WTC11 (cell line): ENCODE data around the gene HSD17B8. TPM values are rescaled to one million over a fixed set of nuclear protein-coding genes. Genes with fewer than 3 reads are reported as not detected.

Experiments
- ATAC-seq: fragments of 200-7000 bp; cut with Tn5 transposase; 2 replicates; pipeline ENCODE4 v1.10.0; 2021; ENCODE audit warnings: mild to moderate bottlenecking, moderate library complexity
- CTCF ChIA-PET: fragments of 300-600 bp; sonication (Branson Sonifier 250); formaldehyde crosslinking; loops from one replicate; lab custom pipeline; 2021; ENCODE audit warnings: antibody characterized with exemption; lab: Charles Lee
- POLR2A ChIA-PET: fragments of 350-600 bp; sonication (Branson Sonifier 250); formaldehyde crosslinking; loops from one replicate; lab custom pipeline; 2021; ENCODE audit warnings: antibody characterized with exemption; lab: Charles Lee
- DNase-seq: peaks from one replicate; pipeline ENCODE4 v3.0.0; 2021; ENCODE audit warnings: low spot score
- H3K27ac Mint-ChIP-seq: 2 replicates; pipeline ENCODE4 v1.8.0; 2021; ENCODE audit warnings: mixed read lengths
- H3K27me3 Mint-ChIP-seq: 2 replicates; pipeline ENCODE4 v1.8.0; 2021; ENCODE audit warnings: low read depth, mild to moderate bottlenecking, moderate library complexity, mixed read lengths
- H3K36me3 Mint-ChIP-seq: 2 replicates; pipeline ENCODE4 v1.8.0; 2021; ENCODE audit warnings: mixed read lengths
- H3K4me1 Mint-ChIP-seq: 2 replicates; pipeline ENCODE4 v1.8.0; 2022; ENCODE audit warnings: mixed read lengths
- H3K4me3 Mint-ChIP-seq: 2 replicates; pipeline ENCODE4 v1.8.0; 2021; ENCODE audit warnings: mild to moderate bottlenecking, moderate library complexity, mixed read lengths
- H3K9me3 Mint-ChIP-seq: 2 replicates; pipeline ENCODE4 v1.8.0; 2021; ENCODE audit warnings: mixed read lengths
- FOXJ3 ChIP-seq: sonication (generic); formaldehyde crosslinking; IDR thresholded peaks from 2 replicates; pipeline ENCODE4 v1.9.0; 2021; ENCODE audit warnings: missing genetic modification reagents, mild to moderate bottlenecking, borderline replicate concordance
- NFYB ChIP-seq: sonication (generic); formaldehyde crosslinking; conservative IDR thresholded peaks from 2 replicates; pipeline ENCODE4 v1.8.0; 2022; ENCODE audit warnings: low read depth, missing genetic modification reagents
- NR2C2 ChIP-seq: sonication (generic); formaldehyde crosslinking; IDR thresholded peaks from 2 replicates; pipeline ENCODE4 v1.8.0; 2022; ENCODE audit warnings: mild to moderate bottlenecking, missing genetic modification reagents
- NR3C1 ChIP-seq: sonication (generic); formaldehyde crosslinking; conservative IDR thresholded peaks from 2 replicates; pipeline ENCODE4 v1.8.1; 2023; ENCODE audit warnings: low read depth, mild to moderate bottlenecking, missing genetic modification reagents
- SMAD3 ChIP-seq: sonication (generic); formaldehyde crosslinking; IDR thresholded peaks from 2 replicates; pipeline ENCODE4 v1.8.0; 2022; ENCODE audit warnings: missing genetic modification reagents, mild to moderate bottlenecking, borderline replicate concordance
- TEAD4 ChIP-seq: sonication (generic); formaldehyde crosslinking; IDR thresholded peaks from 2 replicates; pipeline ENCODE4 v1.8.0; 2022; ENCODE audit warnings: mild to moderate bottlenecking, missing genetic modification reagents
- ZNF232 ChIP-seq: sonication (generic); formaldehyde crosslinking; IDR thresholded peaks from 2 replicates; pipeline ENCODE4 v1.8.0; 2022; ENCODE audit warnings: mild to moderate bottlenecking, missing genetic modification reagents
- ZNF416 ChIP-seq: fragments of 250-450 bp; sonication (Bioruptor Pico); IDR thresholded peaks from 2 replicates; pipeline ENCODE4 v1.9.0; 2021; ENCODE audit warnings: mild to moderate bottlenecking, inconsistent platforms
- ZNF423 ChIP-seq: fragments of 250-450 bp; sonication (Bioruptor Pico); IDR thresholded peaks from 2 replicates; pipeline ENCODE4 v2.1.2; 2022; ENCODE audit warnings: mild to moderate bottlenecking, moderate library complexity
- total RNA-seq: library from RNA; stranded (reverse); gene quantifications from 3 replicates; pipeline ENCODE4 v1.2.3, GENCODE V29; 2021
- TF ChIP-seq, protein P1 (sequence below): sonication (generic); formaldehyde crosslinking; conservative IDR thresholded peaks from 2 replicates; pipeline ENCODE4 v1.8.1; 2023; ENCODE audit warnings: mild to moderate bottlenecking, low read depth, missing genetic modification reagents, moderate library complexity
- TF ChIP-seq, protein P2 (sequence below): sonication (generic); formaldehyde crosslinking; IDR thresholded peaks from 2 replicates; pipeline ENCODE4 v1.8.1; 2022; ENCODE audit warnings: low read depth, mild to moderate bottlenecking, moderate library complexity, missing genetic modification reagents, borderline replicate concordance
- TF ChIP-seq, protein P3 (sequence below): fragments of 250-450 bp; sonication (Bioruptor Pico); IDR thresholded peaks from 2 replicates; pipeline ENCODE4 v1.9.0; 2021; ENCODE audit warnings: mild to moderate bottlenecking, borderline replicate concordance

Gene HSD17B8
- total RNA-seq, 1 experiment from 2014 or later = 8.1 TPM

DNA sequence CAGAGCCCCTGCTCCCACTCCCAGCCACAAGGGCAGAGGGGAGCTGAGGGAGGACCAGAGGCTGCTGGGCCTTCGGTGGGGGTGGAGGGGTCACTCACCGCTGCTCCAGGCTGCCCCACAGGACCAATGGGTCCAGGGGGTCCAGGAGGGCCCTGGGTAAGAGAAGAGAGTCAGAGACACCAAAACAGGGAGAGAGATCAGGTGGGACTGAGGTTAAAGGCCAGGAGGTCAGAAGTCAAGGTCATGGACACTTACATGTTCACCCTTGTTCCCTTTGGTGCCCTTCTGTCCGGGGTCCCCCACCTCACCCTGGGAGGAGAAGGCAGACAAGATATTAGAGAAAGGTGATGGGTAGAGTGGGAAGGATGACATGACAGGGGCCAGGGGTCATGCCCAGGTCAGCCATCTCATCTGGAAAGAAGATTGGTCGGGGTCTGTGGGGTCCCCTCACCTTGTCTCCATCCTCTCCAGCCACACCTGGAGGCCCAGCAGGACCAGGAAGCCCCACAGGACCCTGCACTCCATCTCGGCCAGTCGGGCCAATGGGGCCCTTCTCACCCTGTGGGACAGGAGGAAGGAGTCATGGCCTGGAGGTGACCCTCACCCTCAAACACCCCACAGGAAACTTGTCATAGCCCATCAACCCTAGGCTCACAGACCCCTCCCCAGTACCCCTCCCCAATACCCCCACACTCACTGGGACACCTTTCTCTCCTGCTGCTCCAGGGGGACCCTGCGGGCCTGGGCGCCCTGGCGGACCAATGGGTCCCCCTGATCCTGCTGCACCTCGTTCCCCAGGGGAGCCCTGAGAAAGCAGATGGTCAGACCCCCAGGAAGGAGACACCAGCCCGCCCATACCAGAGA is 33.2 kb upstream of the HSD17B8 start:
- CTCF ChIA-PET = interaction anchor here (1.0 to 2.7 kb wide), 5 partner anchors 9 to 171 kb away, joined by 3 to 34 read pairs (median 14); no protein-coding TSS in a partner anchor
- Mint-ChIP-seq H3K27me3 (peaks cover 6% of the 10 kb centered on the region; the same call in 1 of the 2 replicates), H3K36me3 (no peaks in the 10 kb centered on the region), H3K4me1 (0 out of 2 replicates have a peak, but pooled peaks cover 3% of the 10 kb centered on the region), H3K9me3 (no peaks in the 10 kb centered on the region), H3K4me3 (no peak overlapping the region), H3K27ac (no peak overlapping the region)
- no peak for TF ChIP-seq ZNF416 (CRISPR knock-in tag)
- TF ChIP-seq SMAD3 = no peak
- TF ChIP-seq, protein P1, sequence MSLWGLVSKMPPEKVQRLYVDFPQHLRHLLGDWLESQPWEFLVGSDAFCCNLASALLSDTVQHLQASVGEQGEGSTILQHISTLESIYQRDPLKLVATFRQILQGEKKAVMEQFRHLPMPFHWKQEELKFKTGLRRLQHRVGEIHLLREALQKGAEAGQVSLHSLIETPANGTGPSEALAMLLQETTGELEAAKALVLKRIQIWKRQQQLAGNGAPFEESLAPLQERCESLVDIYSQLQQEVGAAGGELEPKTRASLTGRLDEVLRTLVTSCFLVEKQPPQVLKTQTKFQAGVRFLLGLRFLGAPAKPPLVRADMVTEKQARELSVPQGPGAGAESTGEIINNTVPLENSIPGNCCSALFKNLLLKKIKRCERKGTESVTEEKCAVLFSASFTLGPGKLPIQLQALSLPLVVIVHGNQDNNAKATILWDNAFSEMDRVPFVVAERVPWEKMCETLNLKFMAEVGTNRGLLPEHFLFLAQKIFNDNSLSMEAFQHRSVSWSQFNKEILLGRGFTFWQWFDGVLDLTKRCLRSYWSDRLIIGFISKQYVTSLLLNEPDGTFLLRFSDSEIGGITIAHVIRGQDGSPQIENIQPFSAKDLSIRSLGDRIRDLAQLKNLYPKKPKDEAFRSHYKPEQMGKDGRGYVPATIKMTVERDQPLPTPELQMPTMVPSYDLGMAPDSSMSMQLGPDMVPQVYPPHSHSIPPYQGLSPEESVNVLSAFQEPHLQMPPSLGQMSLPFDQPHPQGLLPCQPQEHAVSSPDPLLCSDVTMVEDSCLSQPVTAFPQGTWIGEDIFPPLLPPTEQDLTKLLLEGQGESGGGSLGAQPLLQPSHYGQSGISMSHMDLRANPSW = no peak
- TF ChIP-seq NFYB (CRISPR knock-in tag) = no peak
- TF ChIP-seq FOXJ3 (CRISPR knock-in tag) = no peak
- TF ChIP-seq, protein P2, sequence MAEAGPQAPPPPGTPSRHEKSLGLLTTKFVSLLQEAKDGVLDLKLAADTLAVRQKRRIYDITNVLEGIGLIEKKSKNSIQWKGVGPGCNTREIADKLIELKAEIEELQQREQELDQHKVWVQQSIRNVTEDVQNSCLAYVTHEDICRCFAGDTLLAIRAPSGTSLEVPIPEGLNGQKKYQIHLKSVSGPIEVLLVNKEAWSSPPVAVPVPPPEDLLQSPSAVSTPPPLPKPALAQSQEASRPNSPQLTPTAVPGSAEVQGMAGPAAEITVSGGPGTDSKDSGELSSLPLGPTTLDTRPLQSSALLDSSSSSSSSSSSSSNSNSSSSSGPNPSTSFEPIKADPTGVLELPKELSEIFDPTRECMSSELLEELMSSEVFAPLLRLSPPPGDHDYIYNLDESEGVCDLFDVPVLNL (CRISPR knock-in tag) = no peak
- TF ChIP-seq NR3C1 (CRISPR knock-in tag) = no peak
- no peak for TF ChIP-seq ZNF232 (CRISPR knock-in tag)
- TF ChIP-seq NR2C2 (CRISPR knock-in tag) = no peak
- TF ChIP-seq, protein P3, sequence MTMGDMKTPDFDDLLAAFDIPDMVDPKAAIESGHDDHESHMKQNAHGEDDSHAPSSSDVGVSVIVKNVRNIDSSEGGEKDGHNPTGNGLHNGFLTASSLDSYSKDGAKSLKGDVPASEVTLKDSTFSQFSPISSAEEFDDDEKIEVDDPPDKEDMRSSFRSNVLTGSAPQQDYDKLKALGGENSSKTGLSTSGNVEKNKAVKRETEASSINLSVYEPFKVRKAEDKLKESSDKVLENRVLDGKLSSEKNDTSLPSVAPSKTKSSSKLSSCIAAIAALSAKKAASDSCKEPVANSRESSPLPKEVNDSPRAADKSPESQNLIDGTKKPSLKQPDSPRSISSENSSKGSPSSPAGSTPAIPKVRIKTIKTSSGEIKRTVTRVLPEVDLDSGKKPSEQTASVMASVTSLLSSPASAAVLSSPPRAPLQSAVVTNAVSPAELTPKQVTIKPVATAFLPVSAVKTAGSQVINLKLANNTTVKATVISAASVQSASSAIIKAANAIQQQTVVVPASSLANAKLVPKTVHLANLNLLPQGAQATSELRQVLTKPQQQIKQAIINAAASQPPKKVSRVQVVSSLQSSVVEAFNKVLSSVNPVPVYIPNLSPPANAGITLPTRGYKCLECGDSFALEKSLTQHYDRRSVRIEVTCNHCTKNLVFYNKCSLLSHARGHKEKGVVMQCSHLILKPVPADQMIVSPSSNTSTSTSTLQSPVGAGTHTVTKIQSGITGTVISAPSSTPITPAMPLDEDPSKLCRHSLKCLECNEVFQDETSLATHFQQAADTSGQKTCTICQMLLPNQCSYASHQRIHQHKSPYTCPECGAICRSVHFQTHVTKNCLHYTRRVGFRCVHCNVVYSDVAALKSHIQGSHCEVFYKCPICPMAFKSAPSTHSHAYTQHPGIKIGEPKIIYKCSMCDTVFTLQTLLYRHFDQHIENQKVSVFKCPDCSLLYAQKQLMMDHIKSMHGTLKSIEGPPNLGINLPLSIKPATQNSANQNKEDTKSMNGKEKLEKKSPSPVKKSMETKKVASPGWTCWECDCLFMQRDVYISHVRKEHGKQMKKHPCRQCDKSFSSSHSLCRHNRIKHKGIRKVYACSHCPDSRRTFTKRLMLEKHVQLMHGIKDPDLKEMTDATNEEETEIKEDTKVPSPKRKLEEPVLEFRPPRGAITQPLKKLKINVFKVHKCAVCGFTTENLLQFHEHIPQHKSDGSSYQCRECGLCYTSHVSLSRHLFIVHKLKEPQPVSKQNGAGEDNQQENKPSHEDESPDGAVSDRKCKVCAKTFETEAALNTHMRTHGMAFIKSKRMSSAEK (CRISPR knock-in tag) = no peak
- no peak for TF ChIP-seq TEAD4 (CRISPR knock-in tag)
- ATAC-seq (no peak), DNase-seq (no peak)
- POLR2A ChIA-PET = no interaction called here

DNA sequence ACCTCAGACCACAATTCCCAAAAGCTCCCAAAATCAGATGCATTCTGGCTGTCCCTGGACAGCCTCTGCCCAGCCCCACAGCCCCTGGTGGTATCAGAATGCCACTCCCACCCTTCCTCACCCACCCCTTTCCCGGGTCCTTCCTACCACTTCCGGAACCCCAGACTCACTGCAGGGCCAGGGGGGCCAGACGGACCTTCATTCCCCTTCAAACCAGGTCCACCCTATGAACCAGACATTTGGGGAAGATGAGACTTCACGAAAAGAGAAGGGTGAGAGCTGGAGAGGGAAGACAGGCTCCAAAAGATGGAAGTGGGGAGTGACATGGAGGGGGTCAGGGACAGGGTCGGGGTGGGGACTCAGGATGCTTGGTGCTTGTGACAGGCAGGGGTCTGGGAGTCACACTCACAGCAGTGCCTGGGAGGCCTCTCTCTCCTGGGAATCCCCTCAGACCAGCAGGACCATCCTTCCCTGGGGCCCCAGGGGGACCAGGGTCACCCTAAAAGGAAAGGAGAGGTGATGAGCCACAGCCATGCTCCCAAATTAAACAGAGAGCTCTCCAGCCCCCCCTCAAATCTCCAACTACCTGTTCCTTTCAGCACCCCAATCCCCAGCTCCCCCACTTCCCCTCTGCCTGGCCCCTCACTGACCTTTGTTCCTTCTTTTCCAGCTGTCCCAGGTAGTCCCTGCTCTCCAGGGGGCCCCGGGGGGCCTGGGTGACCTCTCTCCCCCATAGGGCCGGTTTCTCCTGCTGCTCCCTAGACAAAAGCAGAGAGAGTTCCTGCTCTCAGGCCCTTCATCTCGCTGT is 32.4 kb upstream of the HSD17B8 start:
- no peak for ATAC-seq
- CTCF ChIA-PET = interaction anchor here (0.6 to 3.5 kb wide), 37 partner anchors 10 to 318 kb away, joined by 3 to 55 read pairs (median 4); partner anchors contain the start of genes COL11A2, HLA-DMA, PSMB9 and RING1
- peaks cover 7% of the 10 kb centered on the region; the same call in 1 of the 2 replicates for H3K27me3 Mint-ChIP-seq
- POLR2A ChIA-PET = no interaction called here
- H3K9me3 Mint-ChIP-seq = no peaks in the 10 kb centered on the region
- no peak for DNase-seq
- 0 out of 2 replicates have a peak, but pooled peaks have one; percentile 50 for TF ChIP-seq ZNF423
- TF ChIP-seq, protein P1 = no peak
- no peak overlapping the region for H3K4me3 Mint-ChIP-seq
- H3K36me3 Mint-ChIP-seq = no peaks in the 10 kb centered on the region
- no peak overlapping the region for H3K27ac Mint-ChIP-seq
- 0 out of 2 replicates have a peak, but pooled peaks cover 3% of the 10 kb centered on the region for H3K4me1 Mint-ChIP-seq
